Nephron (organoid): ENCODE data around the gene CRADD.

Experiments used
- H3K27ac Mint-ChIP-seq, 3 experiments: 2 replicates each; pipeline ENCODE4 v1.8.0; 2020; ENCODE audit warnings: mixed read lengths in 3 of 3, mild to moderate bottlenecking in 2 of 3, moderate library complexity in 1 of 3
- H3K27me3 Mint-ChIP-seq: 2 replicates; pipeline ENCODE4 v1.8.0; 2021; ENCODE audit warnings: low read depth, mild to moderate bottlenecking, moderate library complexity, mixed read lengths
- H3K36me3 Mint-ChIP-seq: 2 replicates; pipeline ENCODE4 v1.8.0; 2020; ENCODE audit warnings: low read depth, mixed read lengths
- H3K4me1 Mint-ChIP-seq: 2 replicates; pipeline ENCODE4 v1.8.0; 2020; ENCODE audit warnings: mixed read lengths
- H3K4me3 Mint-ChIP-seq, 3 experiments: 2 replicates each; pipeline ENCODE4 v1.8.0; 2020; ENCODE audit warnings: mild to moderate bottlenecking in 3 of 3, mixed read lengths in 3 of 3, moderate library complexity in 2 of 3
- H3K9me3 Mint-ChIP-seq: 2 replicates; pipeline ENCODE4 v1.8.0; 2020; ENCODE audit warnings: mixed read lengths
- CTCF ChIP-seq, 3 experiments: fragments of 200-600 bp; sonication (generic); IDR thresholded peaks; one replicate each; pipeline ENCODE4 v1.5.0; 2021; ENCODE audit warnings: antibody characterized with exemption in 3 of 3; ENCODE audit not compliant: unreplicated experiment in 3 of 3

The CRADD gene

GRCh38 chr12:93833946-93834345 lies 156.8 kb downstream of the CRADD start:
- peaks cover 7% of the 10 kb centered on the region for H3K36me3 Mint-ChIP-seq
- H3K9me3 Mint-ChIP-seq = no peaks in the 10 kb centered on the region
- no peak for TF ChIP-seq CTCF (IDR thresholded peaks at IDR 0.05; ENCODE audit: unreplicated experiment in 3 of 3)
- H3K4me1 Mint-ChIP-seq = peaks cover 28% of the 10 kb centered on the region
- peaks cover 11% of the 10 kb centered on the region for H3K27me3 Mint-ChIP-seq
- no peak overlapping the region for H3K4me3 Mint-ChIP-seq
- peak overlapping the region in 1 of 3 experiments; percentile 55 for H3K27ac Mint-ChIP-seq

- peak overlapping the region in 1 of 3 experiments; percentile 4 for H3K27ac Mint-ChIP-seq
- H3K4me1 Mint-ChIP-seq = peaks cover 22% of the 10 kb centered on the region
- H3K4me3 Mint-ChIP-seq = no peak overlapping the region
- no peaks in the 10 kb centered on the region for H3K9me3 Mint-ChIP-seq
- H3K36me3 Mint-ChIP-seq = peaks cover 10% of the 10 kb centered on the region
- TF ChIP-seq CTCF (IDR thresholded peaks at IDR 0.05; ENCODE audit: unreplicated experiment in 3 of 3) = no peak
- peaks cover 6% of the 10 kb centered on the region for H3K27me3 Mint-ChIP-seq
Measured at GRCh38 chr12:93836620-93837260, 159.6 kb downstream of the CRADD start.

- peaks cover 10% of the 10 kb centered on the region for H3K36me3 Mint-ChIP-seq
- no peaks in the 10 kb centered on the region for H3K9me3 Mint-ChIP-seq
- no peak overlapping the region for H3K27ac Mint-ChIP-seq
- TF ChIP-seq CTCF (IDR thresholded peaks at IDR 0.05; ENCODE audit: unreplicated experiment in 3 of 3) = no peak
- H3K4me1 Mint-ChIP-seq = peaks cover 26% of the 10 kb centered on the region
- H3K27me3 Mint-ChIP-seq = peaks cover 6% of the 10 kb centered on the region
- no peak overlapping the region for H3K4me3 Mint-ChIP-seq
Measured at GRCh38 chr12:93838193-93838592, 161.0 kb downstream of the CRADD start.

- Mint-ChIP-seq H3K27ac (peak overlapping the region in 2 of 3 experiments; percentile 1 to 6), H3K4me1 (peaks cover 21% of the 10 kb centered on the region), H3K9me3 (no peaks in the 10 kb centered on the region), H3K4me3 (no peak overlapping the region), H3K27me3 (peaks cover 6% of the 10 kb centered on the region), H3K36me3 (peaks cover 10% of the 10 kb centered on the region)
- TF ChIP-seq CTCF (IDR thresholded peaks at IDR 0.05; ENCODE audit: unreplicated experiment in 3 of 3) = no peak
Measured at GRCh38 chr12:93839064-93839463, 161.9 kb downstream of the CRADD start.

- TF ChIP-seq CTCF (IDR thresholded peaks at IDR 0.05; ENCODE audit: unreplicated experiment in 3 of 3) = no peak
- no peak overlapping the region for H3K27ac Mint-ChIP-seq
- peaks cover 4% of the 10 kb centered on the region for H3K36me3 Mint-ChIP-seq
- peaks cover 4% of the 10 kb centered on the region for H3K27me3 Mint-ChIP-seq
- H3K9me3 Mint-ChIP-seq = no peaks in the 10 kb centered on the region
- H3K4me1 Mint-ChIP-seq = peaks cover 25% of the 10 kb centered on the region
- H3K4me3 Mint-ChIP-seq = no peak overlapping the region
Measured at GRCh38 chr12:93841671-93842070, 164.5 kb downstream of the CRADD start.

GRCh38 chr12:93844164-93844784 lies 167.1 kb downstream of the CRADD start:
- H3K4me1 Mint-ChIP-seq = peaks cover 17% of the 10 kb centered on the region

More at GRCh38 chr12:93844164-93844784, 167.1 kb downstream of the CRADD start:
- H3K27ac Mint-ChIP-seq = peak overlapping the region in 1 of 3 experiments; percentile 34
- peaks cover 8% of the 10 kb centered on the region for H3K27me3 Mint-ChIP-seq
- H3K9me3 Mint-ChIP-seq = no peaks in the 10 kb centered on the region
- H3K36me3 Mint-ChIP-seq = no peaks in the 10 kb centered on the region
- TF ChIP-seq CTCF (IDR thresholded peaks at IDR 0.05; ENCODE audit: unreplicated experiment in 3 of 3) = no peak
- no peak overlapping the region for H3K4me3 Mint-ChIP-seq
